Calu3 (cell line): ENCODE measurements around the gene RHBDF2. TPM values are rescaled to one million over a fixed set of nuclear protein-coding genes. Genes with fewer than 3 reads are reported as not detected.

ENCODE experiments used
- BruUV-seq: library from RNA; stranded (reverse); fragments of 400-500 nt; replicated peaks from 2 replicates; lab custom pipeline; 2021; lab: Mats Ljungman, UMichigan
- CTCF ChIA-PET: fragments of 300-600 bp; sonication (Branson Sonifier 250); formaldehyde crosslinking; loops from one replicate; lab custom pipeline; 2022; ENCODE audit warnings: antibody characterized with exemption; lab: Charles Lee
- DNase-seq: peaks from one replicate; pipeline ENCODE4 v3.0.0; 2022
- H3K27ac Mint-ChIP-seq: one replicate; pipeline ENCODE4 v1.8.0; 2022; ENCODE audit warnings: mixed read lengths; ENCODE audit not compliant: unreplicated experiment
- H3K27me3 Mint-ChIP-seq: one replicate; pipeline ENCODE4 v1.8.0; 2022; ENCODE audit warnings: mixed read lengths; ENCODE audit not compliant: unreplicated experiment
- H3K36me3 Mint-ChIP-seq: one replicate; pipeline ENCODE4 v1.8.0; 2022; ENCODE audit warnings: mild to moderate bottlenecking, moderate library complexity, mixed read lengths; ENCODE audit not compliant: insufficient read depth, unreplicated experiment
- H3K4me1 Mint-ChIP-seq: one replicate; pipeline ENCODE4 v1.8.0; 2022; ENCODE audit warnings: mild to moderate bottlenecking, low read depth, mixed read lengths; ENCODE audit not compliant: unreplicated experiment
- H3K4me3 Mint-ChIP-seq: one replicate; pipeline ENCODE4 v1.8.0; 2022; ENCODE audit warnings: mild to moderate bottlenecking, low read depth, moderate library complexity, mixed read lengths; ENCODE audit not compliant: unreplicated experiment
- H3K9me3 Mint-ChIP-seq: one replicate; pipeline ENCODE4 v1.8.0; 2022; ENCODE audit warnings: low read depth, mixed read lengths; ENCODE audit not compliant: unreplicated experiment
- CTCF ChIP-seq: fragments of 200-600 bp; IDR thresholded peaks from one replicate; pipeline ENCODE4 v1.8.0; 2022; ENCODE audit warnings: antibody characterized with exemption; ENCODE audit not compliant: unreplicated experiment
- intact Hi-C: fragments of 100-400 bp; cut with micrococcal nuclease; formaldehyde crosslinking; loops from one replicate; pipeline ENCODE4 v1.10.0; 2022; ENCODE audit not compliant: unreplicated experiment
- total RNA-seq: library from RNA; stranded (reverse); gene quantifications from 2 replicates; pipeline ENCODE4 v1.2.3, GENCODE V29; 2022

The RHBDF2 gene
- total RNA-seq, 1 experiment from 2014 or later: 47.7 TPM

DNA sequence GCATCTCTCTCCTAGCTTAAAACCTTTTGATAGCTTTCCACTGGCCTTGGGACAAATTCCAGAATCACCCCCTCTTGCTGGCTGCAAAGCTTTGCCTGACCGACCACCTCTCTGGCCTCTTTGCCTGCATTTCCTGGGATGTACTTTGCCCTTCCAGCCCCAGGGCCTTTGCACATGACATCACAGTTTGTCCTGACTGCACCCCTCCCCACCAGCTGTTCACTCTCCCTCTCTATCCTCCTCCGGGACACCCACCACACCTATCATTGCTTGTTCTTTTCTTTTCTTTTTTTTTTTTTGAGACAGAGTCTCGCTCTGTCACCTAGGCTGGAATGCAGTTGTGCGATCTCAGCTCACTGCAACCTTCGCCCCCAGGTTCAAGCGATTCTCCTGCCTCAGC lies 25.9 kb downstream of the RHBDF2 start:
- H3K4me3 Mint-ChIP-seq: no peak overlapping the region
- no peaks in the 10 kb centered on the region for H3K9me3 Mint-ChIP-seq
- CTCF ChIA-PET: interaction anchor here (0.7 kb wide), 2 partner anchors 16 to 50 kb away, joined by 3 read pairs; no protein-coding TSS in a partner anchor
- no TSS peak for BruUV-seq
- intact Hi-C loops: no loop called here
- DNase-seq: no peak
- no peaks in the 10 kb centered on the region for H3K4me1 Mint-ChIP-seq
- no peaks in the 10 kb centered on the region for H3K27me3 Mint-ChIP-seq
- TF ChIP-seq CTCF: no peak
- H3K36me3 Mint-ChIP-seq: peaks cover 30% of the 10 kb centered on the region
- no peak overlapping the region for H3K27ac Mint-ChIP-seq

DNA sequence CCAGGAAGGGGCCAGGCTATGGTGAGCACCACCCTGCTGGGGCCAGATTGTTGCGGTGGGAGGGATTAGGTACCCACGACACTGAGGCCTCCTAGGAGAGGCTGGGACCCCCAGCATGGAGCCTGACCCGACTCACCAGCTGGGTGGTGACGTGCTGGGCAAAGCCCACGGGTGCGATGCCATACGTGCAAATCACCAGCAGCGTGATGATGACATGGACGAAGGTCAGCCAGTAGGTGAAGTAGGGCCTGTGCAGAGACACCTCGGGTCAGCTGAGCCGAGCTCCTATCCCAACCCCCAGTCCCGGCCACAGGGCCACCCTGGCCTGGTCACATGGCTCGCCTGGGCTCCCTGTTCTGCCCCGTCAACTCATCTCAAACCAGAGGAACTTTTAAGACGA lies 26.3 kb downstream of the RHBDF2 start:
- Mint-ChIP-seq H3K27ac (no peak overlapping the region), H3K36me3 (peaks cover 30% of the 10 kb centered on the region), H3K27me3 (no peaks in the 10 kb centered on the region), H3K4me3 (no peak overlapping the region), H3K9me3 (no peaks in the 10 kb centered on the region), H3K4me1 (no peaks in the 10 kb centered on the region)
- CTCF ChIA-PET: interaction anchor here (0.7 kb wide), 1 partner anchor 16 kb away, joined by 3 read pairs; no protein-coding TSS in a partner anchor
- DNase-seq: no peak
- no peak for TF ChIP-seq CTCF
- intact Hi-C loops: no loop called here
- BruUV-seq: no TSS peak

- H3K4me3 Mint-ChIP-seq: no peak overlapping the region
- no peaks in the 10 kb centered on the region for H3K27me3 Mint-ChIP-seq
- intact Hi-C loops: no loop called here
- no peaks in the 10 kb centered on the region for H3K4me1 Mint-ChIP-seq
- no peak for TF ChIP-seq CTCF
- CTCF ChIA-PET: no interaction called here
- H3K9me3 Mint-ChIP-seq: no peaks in the 10 kb centered on the region
- DNase-seq: no peak
- H3K36me3 Mint-ChIP-seq: peaks cover 25% of the 10 kb centered on the region
- no TSS peak for BruUV-seq
- H3K27ac Mint-ChIP-seq: no peak overlapping the region
Observed at GRCh38 chr17:76474238-76474637, 27.0 kb downstream of the RHBDF2 start.

GRCh38 chr17:76473541-76473985 lies 27.7 kb downstream of the RHBDF2 start:
- Mint-ChIP-seq H3K27ac (no peak overlapping the region), H3K36me3 (peaks cover 22% of the 10 kb centered on the region), H3K4me1 (no peaks in the 10 kb centered on the region), H3K9me3 (no peaks in the 10 kb centered on the region), H3K27me3 (no peaks in the 10 kb centered on the region), H3K4me3 (no peak overlapping the region)
- TF ChIP-seq CTCF: peak; percentile 32
- DNase-seq: no peak
- BruUV-seq: no TSS peak
- intact Hi-C loops: no loop called here
- CTCF ChIA-PET: no interaction called here
